SK-MEL-5 (cell line): Measurements from ENCODE around the gene TGM4. TPM values are rescaled to one million over a fixed set of nuclear protein-coding genes. Genes with fewer than 3 reads are reported as not detected.
"Not testable (repeated sequence)": the region's sequence is repeated elsewhere in the genome, so short reads cannot be mapped to it uniquely, and the experiment has no call there.

ENCODE experiments used
- DNase-seq: peaks from one replicate; pipeline ENCODE4 v3.0.0-alpha.2; 2016; ENCODE audit warnings: low read depth, low spot score
- in situ Hi-C: cut with HindIII; loops from 2 replicates; pipeline ENCODE4 v1.10.0; 2016; ENCODE audit warnings: low sequenced_read_pairs, high pct_unique_total_duplicates, low pct_unique_long_range_greater_than_20kb
- polyA plus RNA-seq, 2 experiments: library from polyadenylated mRNA; depleted of rRNA; stranded (reverse); fragments of >200 nt; gene quantifications; 2 replicates each; pipeline ENCODE4 v1.2.3, GENCODE V29; 2015
- total RNA-seq: library from RNA; depleted of rRNA; stranded (reverse); fragments of >200 nt; shearing (Covaris generic); gene quantifications from 2 replicates; pipeline ENCODE4 v1.2.3, GENCODE V29; 2014; rRNA removed

The TGM4 gene
- total RNA-seq, result not detected in 2 replicates
- not detected in 2 replicates for polyA plus RNA-seq (2015; cell fraction: cytosol; rRNA removed)
- not detected in 2 replicates for polyA plus RNA-seq (2015; cell fraction: nucleus; rRNA removed)

- in situ Hi-C loops, result no loop called here
- no peak for DNase-seq
Measured at GRCh38 chr3:44874308-44874707, at the start of gene TGM4. TGM4 (plus strand) TSS chr3:44874608; CDS start chr3:44874679, 71 bp downstream.

GRCh38 chr3:44825264-44825925 lies 49.0 kb upstream of the TGM4 start:
- no peak for DNase-seq
- in situ Hi-C loops, result no loop called here

- in situ Hi-C loops, result no loop called here
Measured at GRCh38 chr3:44827196-44827595, 47.2 kb upstream of the TGM4 start.

GRCh38 chr3:44831232-44831631 lies 43.2 kb upstream of the TGM4 start:
- in situ Hi-C loops, result no loop called here
- no peak for DNase-seq

More at GRCh38 chr3:44827196-44827595, 47.2 kb upstream of the TGM4 start:
- DNase-seq, result no peak

DNA sequence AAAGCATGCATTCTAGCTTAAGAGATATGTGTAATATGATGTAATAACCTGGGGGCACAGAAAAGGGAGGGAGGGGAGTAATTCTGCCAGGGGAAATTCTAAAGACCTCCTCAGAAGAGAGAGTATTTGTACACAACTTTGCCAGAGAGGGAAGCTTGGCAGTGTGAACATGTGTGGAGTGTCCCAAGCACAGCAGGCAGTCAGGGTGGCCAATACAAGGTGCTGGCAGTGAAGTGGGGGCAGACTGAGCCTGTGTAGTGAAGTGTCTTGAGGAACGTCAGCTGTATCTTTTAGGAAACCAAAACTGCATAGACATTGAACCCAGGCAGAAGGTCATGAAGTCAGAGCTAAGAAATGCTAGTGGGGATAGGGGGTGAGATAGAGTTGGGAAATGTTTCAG lies 42.4 kb upstream of the TGM4 start:
- in situ Hi-C loops, result no loop called here
- DNase-seq, result no peak

GRCh38 chr3:44832965-44833364 lies 41.4 kb upstream of the TGM4 start:
- DNase-seq, result no peak
- in situ Hi-C loops, result no loop called here

GRCh38 chr3:44833394-44833793 lies 41.0 kb upstream of the TGM4 start:
- in situ Hi-C loops, result no loop called here
- DNase-seq, result no peak

DNA sequence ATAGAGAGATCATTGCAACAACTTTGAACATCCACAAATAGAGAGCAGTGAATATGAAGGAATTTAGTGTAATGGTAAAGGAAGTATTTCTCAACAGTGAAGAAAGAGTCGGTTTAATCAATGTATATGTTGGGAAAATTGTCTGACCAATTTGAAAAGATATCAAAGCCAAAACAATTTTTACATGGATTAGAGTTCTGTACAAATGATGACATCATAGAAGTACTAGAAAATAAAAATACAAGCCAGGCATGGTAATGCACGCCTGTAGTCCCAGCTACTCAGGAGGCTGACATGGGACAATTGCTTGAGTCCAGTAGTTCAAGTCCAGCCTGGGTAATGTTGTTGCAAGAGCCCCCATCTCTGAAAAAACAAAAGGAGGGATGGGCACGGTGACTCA lies 38.7 kb upstream of the TGM4 start:
- in situ Hi-C loops, result no loop called here
- no peak for DNase-seq

- DNase-seq, result no peak
Measured at GRCh38 chr3:44842376-44842775, 32.0 kb upstream of the TGM4 start.

DNA sequence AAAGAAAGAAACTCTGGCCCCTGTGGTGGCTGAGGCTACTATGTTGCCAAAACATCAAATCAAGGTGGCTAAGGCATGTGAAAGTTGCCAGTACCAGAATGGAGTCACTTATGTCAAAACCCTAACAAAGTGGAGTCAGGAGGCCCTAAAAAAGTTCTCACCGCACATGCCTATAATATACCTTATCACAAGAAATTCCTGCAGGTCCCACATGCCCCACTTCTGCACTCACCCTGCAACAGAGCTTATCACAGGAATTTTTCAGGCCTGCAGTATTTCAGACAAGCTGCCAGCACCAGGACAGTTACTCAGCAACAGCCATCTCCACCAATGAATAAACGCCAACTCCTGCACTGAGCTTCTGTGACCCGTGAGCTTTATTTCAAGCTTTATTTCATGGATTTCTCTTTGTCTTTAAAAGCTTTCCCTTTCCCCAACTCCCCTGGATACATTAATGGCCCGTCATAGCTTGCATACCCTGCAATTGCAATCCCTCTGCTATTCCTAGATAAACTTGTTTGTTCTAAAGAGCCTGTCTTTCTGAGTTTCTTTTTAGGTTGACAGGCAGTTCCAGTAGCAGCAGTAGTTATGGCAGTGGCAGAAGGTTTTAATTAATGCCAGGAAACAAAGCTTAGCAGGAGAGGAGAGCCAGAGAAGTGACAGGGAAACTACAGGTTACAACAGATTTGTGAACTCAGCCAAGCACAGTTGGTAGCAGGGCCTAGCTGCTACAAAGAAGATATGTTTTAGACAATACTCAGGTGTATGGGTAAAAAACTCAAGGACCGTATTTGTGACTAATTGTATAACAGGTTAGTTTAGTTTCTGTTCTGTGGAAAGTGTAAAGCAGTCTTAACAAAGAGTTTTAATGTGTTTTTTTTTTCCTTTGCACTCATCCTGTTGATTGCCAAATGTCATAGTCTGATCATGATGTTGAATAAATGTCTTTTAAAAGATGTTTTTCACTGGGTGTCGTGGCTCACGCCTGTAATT lies 28.6 kb upstream of the TGM4 start:
- DNase-seq, result no peak
- in situ Hi-C loops, result no loop called here

More at GRCh38 chr3:44842376-44842775, 32.0 kb upstream of the TGM4 start:
- in situ Hi-C loops, result no loop called here

GRCh38 chr3:44848634-44849033 lies 25.8 kb upstream of the TGM4 start:
- in situ Hi-C loops, result no loop called here

DNA sequence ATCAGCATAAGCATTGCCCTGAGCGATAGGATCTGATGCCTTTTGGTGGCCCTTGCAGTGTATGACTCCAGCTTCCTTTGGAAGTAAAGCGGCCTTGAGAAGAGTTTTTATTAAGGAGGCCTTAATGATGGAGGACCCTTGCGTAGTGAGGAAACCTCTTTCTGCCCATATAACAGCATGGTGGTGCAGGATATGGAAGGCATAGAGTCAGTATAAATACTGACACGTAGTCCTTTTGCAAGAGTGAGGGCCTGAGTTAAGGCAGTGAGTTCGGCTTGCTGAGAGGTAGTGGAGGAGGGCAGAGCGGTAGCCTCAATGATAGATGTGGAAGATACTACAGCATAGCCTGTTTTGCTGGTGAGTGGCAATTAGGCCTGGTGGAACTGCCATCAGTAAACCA lies 17.7 kb upstream of the TGM4 start:
- in situ Hi-C loops, DNase-seq: not testable (repeated sequence)

More at GRCh38 chr3:44848634-44849033, 25.8 kb upstream of the TGM4 start:
- DNase-seq, result no peak

DNA sequence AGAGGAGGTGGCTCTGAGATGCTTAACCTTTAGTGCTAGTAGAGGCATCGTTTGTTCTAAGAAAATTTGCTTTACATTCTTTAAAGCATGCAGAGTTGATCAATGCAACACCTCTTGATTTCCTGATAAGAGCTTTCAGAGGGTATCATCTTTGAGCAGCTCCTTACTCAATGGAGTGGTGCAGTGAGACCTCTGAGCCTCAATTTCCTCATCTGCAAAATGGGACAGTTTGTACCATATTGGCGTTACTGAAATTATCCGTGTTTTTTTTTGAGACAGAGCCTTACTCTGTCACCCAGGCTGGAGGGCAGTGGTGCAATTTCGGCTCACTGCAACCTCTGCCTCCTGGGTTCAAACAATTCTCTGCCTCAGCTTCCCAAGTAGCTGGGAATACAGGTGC lies 14.3 kb upstream of the TGM4 start:
- DNase-seq, result no peak
- in situ Hi-C loops, result no loop called here

DNA sequence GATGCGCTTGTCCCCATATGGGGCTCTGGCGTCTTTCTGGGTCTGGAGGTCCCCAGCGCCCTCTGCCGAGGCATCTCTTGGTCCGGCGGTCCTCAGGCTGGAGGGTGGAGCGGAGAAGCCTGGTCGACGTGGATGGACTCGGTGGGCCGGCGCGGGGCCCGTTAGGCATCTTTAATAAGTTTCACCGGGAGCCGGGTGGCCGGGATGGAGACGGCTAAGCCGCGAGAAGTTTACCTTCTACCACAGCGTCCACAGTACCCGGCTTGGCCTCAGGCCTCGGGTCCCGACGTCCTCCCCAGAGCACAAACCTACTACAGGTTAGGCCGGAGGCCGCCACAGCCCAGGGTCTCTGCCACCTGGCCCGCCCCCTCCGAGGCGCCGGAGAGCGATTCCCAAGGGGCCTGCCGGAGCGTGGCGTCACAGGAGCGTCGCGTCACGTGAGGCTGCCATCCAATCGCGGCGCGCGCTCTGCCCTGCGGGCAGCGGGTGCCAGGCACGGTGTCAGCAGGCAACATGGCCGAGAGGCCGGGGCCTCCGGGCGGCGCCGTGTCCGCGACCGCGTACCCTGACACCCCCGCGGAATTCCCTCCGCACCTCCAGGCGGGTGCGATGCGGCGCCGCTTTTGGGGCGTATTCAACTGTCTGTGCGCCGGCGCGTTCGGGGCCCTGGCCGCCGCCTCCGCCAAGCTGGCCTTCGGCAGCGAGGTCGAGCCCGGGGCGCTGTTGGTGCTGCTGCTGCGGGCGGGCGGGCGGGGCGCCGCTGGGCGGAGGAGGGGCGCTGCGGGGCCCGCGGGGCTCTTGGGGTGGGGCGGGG lies 12.8 kb upstream of the TGM4 start, which contains the start of gene TMEM42:
Gene TMEM42 (plus strand): TSS at position 501 of the 814 bp plus-strand sequence. CDS start 13 bp downstream, at position 514.
- in situ Hi-C loops, result no loop called here
- DNase-seq, result peak; percentile 8

DNA sequence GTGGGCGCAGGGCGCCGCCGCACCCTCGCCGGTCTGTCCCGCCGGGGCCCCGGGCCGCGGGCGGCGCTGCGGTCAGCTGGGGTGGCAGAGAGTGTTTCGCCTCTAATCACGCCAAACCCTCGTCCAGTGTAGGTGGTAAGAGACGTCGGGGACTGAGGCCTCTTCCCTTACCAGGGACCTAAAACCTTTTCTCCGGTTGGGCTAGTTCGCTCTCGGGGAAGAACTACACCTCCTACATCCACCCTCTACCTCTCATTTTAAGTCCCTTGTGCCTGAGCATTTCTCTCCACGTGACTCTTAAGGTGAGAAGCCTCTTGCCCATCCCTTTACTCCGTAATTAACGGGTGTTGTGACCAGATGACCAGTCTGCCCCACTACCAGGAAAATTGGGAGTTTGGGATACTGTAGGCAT lies 12.2 kb upstream of the TGM4 start:
- in situ Hi-C loops, result no loop called here
- no peak for DNase-seq

DNA sequence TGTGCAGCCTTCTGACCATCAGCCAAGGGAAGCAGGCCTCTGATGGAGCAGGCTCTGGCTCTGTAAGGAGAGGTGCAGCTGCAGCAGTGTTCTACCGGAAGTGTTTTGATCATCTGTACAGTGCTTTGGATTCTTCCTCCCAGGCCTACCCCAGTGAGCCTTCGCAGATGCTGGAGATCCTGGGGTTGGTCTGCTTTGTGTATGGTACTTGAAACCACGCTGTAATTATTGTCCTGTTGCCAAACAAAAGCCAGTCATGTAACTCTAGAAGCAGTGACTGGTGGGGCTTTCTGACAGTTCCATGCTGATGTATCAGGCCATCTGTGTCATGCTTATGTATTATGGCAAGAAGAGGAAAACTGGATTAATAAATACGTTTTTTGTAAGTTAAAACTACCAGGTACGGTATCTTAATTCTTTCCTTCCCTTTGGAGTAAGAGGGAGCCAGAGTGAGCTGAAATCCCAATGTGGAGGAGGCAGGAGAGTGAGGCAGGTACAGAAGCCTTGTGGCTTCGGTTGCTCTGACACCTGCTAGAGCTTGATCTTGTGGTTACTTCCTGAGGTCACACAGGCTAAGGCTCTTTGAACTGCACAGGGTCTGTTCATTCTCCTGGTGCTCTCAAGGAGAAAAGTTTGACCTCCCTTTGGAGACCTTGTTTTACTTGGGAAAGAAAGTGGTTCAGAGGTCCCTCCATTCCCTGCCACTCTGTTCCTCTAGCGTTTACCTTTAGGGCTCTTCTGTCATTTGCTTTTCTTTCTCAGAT lies 9.0 kb upstream of the TGM4 start:
- DNase-seq, result no peak
- in situ Hi-C loops, result no loop called here
